Keratinocyte (primary cell): ENCODE measurements around the gene CRIP3. TPM values are rescaled to one million over a fixed set of nuclear protein-coding genes. Genes with fewer than 3 reads are reported as not detected.

ENCODE experiments used
- DNase-seq: peaks from one replicate; pipeline ENCODE4 v3.0.0-alpha.2; 2011; ENCODE audit warnings: low read depth, missing footprints, low spot score
- FAIRE-seq: peaks from 2 replicates; lab custom pipeline; 2011; peaks lifted over from hg19 to GRCh38; lab: Jason Lieb, UNC
- H2AFZ ChIP-seq: 2 replicates; pipeline ENCODE4 v1.6.0; 2012; ENCODE audit warnings: low read length, control low read depth, inconsistent platforms; ENCODE audit not compliant: control insufficient read depth
- H3K27ac ChIP-seq: 2 replicates; pipeline ENCODE4 v1.5.1; 2011; ENCODE audit warnings: low read length; ENCODE audit not compliant: control insufficient read depth, insufficient read depth
- H3K27me3 ChIP-seq: 3 replicates; pipeline ENCODE4 v1.6.0; 2011; ENCODE audit warnings: low read length; ENCODE audit not compliant: control insufficient read depth, insufficient read depth; ENCODE audit errors: extremely low read depth
- H3K36me3 ChIP-seq, 2 experiments: 2 replicates in 1 of 2; 3 replicates in 1 of 2; pipeline ENCODE4 v1.5.1; 2011; ENCODE audit warnings: low read length in 2 of 2, mild to moderate bottlenecking in 1 of 2; ENCODE audit not compliant: control insufficient read depth in 2 of 2, insufficient read depth in 2 of 2; ENCODE audit errors: extremely low read depth in 1 of 2
- H3K4me1 ChIP-seq: 3 replicates; pipeline ENCODE4 v1.5.1; 2011; ENCODE audit warnings: low read length; ENCODE audit not compliant: control insufficient read depth, insufficient read depth; ENCODE audit errors: extremely low read depth
- H3K4me2 ChIP-seq: 3 replicates; pipeline ENCODE4 v1.6.0; 2011; ENCODE audit warnings: low read depth, low read length; ENCODE audit not compliant: control insufficient read depth, insufficient read depth; ENCODE audit errors: extremely low read depth
- H3K4me3 ChIP-seq, 3 experiments: fragments of 200-600 bp in 1 of 3; sonication (generic) in 1 of 3; 2 replicates in 2 of 3; 3 replicates in 1 of 3; pipeline ENCODE4 v1.5.1; 2011 to 2016; ENCODE audit warnings: low read length in 3 of 3, mild to moderate bottlenecking in 3 of 3, control low read depth in 2 of 3, inconsistent platforms in 1 of 3, low read depth in 1 of 3, mixed read lengths in 1 of 3, mixed run types in 1 of 3, moderate library complexity in 1 of 3; ENCODE audit not compliant: control insufficient read depth in 2 of 3, insufficient read depth in 2 of 3; ENCODE audit errors: extremely low read depth in 1 of 3
- H3K79me2 ChIP-seq: 2 replicates; pipeline ENCODE4 v1.6.0; 2012; ENCODE audit warnings: low read length; ENCODE audit not compliant: control insufficient read depth, insufficient read depth
- H3K9ac ChIP-seq: 3 replicates; pipeline ENCODE4 v1.6.0; 2011; ENCODE audit warnings: low read length; ENCODE audit not compliant: control insufficient read depth, insufficient read depth; ENCODE audit errors: extremely low read depth
- H3K9me1 ChIP-seq: 3 replicates; pipeline ENCODE4 v1.6.0; 2011; ENCODE audit warnings: low read length; ENCODE audit not compliant: control insufficient read depth, insufficient read depth; ENCODE audit errors: extremely low read depth
- H3K9me3 ChIP-seq: 2 replicates; pipeline ENCODE4 v1.5.1; 2012; ENCODE audit warnings: low read depth, low read length; ENCODE audit not compliant: control insufficient read depth
- H4K20me1 ChIP-seq: 3 replicates; pipeline ENCODE4 v1.6.0; 2011; ENCODE audit warnings: low read length; ENCODE audit not compliant: control insufficient read depth, insufficient read depth; ENCODE audit errors: extremely low read depth
- EZH2 ChIP-seq: IDR thresholded peaks from one replicate; pipeline ENCODE4 v1.6.1; 2012; ENCODE audit warnings: inconsistent platforms, mild to moderate bottlenecking, low read length, moderate library complexity
- dilution Hi-C: fragments of 300-500 bp; cut with MboI; formaldehyde crosslinking; loops from one replicate; pipeline ENCODE4 v1.7.0; 2020; ENCODE audit warnings: low sequenced_read_pairs; ENCODE audit not compliant: extremely low pct_ligation_motif_present
- polyA plus RNA-seq, 5 experiments: library from polyadenylated mRNA; depleted of rRNA in 3 of 5; stranded (reverse) in 3 of 5; stranded (forward) in 1 of 5; unstranded in 1 of 5; fragments of >200 nt; gene quantifications; 1 replicate in 1 of 5; 2 replicates in 3 of 5; 3 replicates in 1 of 5; pipeline versions ENCODE4 v1.2.1 to v1.2.3, GENCODE V29; 2011 to 2012; ENCODE audit warnings: missing spikeins in 2 of 5, low read depth in 1 of 5, low replicate concordance in 1 of 5
- TF ChIP-seq, protein P1 (sequence below), 3 experiments: IDR thresholded peaks in 1 of 3; conservative IDR thresholded peaks in 1 of 3; optimal IDR thresholded peaks in 1 of 3; 2 replicates in 2 of 3; 3 replicates in 1 of 3; pipeline versions ENCODE3 to v1.5.1; 2011; ENCODE audit warnings: low read length in 3 of 3, mild to moderate bottlenecking in 3 of 3, moderate library complexity in 2 of 3, control low read depth in 1 of 3, inconsistent platforms in 1 of 3; ENCODE audit not compliant: insufficient read depth in 2 of 3; ENCODE audit errors: extremely low read depth in 1 of 3

Gene CRIP3
- polyA plus RNA-seq, 1 donor (not counting 4 experiments of a cell fraction or from before 2014, with no cell fraction given), result 0.26 TPM

DNA sequence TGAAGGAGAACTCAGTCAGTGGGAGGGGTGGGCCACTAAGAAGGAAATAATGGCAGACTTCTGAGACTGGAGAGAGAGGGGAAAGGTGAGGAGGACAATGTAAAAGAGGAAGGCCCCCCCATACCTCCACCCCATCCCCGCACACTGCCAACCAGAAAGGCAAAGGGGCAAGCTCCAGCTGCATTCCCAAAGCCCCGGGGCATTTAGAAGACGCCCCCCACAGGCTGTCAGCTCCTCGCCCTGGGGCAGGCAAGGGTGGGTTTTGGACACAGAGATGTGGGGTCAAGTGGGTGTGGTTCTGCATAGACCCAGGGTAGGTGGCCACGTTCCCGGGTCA lies 31.4 kb downstream of the CRIP3 start:
- no peak overlapping the region for H3K4me3 ChIP-seq
- H3K27me3 ChIP-seq, result peaks cover 42% of the 10 kb centered on the region
- no peaks in the 10 kb centered on the region for H4K20me1 ChIP-seq
- no peaks in the 10 kb centered on the region for H3K9me1 ChIP-seq
- H3K9me3 ChIP-seq, result no peaks in the 10 kb centered on the region
- dilution Hi-C loops, result no loop called here
- no peaks in the 10 kb centered on the region for H3K36me3 ChIP-seq
- H3K27ac ChIP-seq, result no peak overlapping the region
- H3K4me1 ChIP-seq, result no peaks in the 10 kb centered on the region
- no peak overlapping the region for H3K9ac ChIP-seq
- H2AFZ ChIP-seq, result no peak overlapping the region
- no peak overlapping the region for H3K4me2 ChIP-seq
- DNase-seq (no peak), FAIRE-seq (no peak)
- H3K79me2 ChIP-seq, result no peaks in the 10 kb centered on the region
- TF ChIP-seq EZH2, result no peak
- TF ChIP-seq, protein P1, sequence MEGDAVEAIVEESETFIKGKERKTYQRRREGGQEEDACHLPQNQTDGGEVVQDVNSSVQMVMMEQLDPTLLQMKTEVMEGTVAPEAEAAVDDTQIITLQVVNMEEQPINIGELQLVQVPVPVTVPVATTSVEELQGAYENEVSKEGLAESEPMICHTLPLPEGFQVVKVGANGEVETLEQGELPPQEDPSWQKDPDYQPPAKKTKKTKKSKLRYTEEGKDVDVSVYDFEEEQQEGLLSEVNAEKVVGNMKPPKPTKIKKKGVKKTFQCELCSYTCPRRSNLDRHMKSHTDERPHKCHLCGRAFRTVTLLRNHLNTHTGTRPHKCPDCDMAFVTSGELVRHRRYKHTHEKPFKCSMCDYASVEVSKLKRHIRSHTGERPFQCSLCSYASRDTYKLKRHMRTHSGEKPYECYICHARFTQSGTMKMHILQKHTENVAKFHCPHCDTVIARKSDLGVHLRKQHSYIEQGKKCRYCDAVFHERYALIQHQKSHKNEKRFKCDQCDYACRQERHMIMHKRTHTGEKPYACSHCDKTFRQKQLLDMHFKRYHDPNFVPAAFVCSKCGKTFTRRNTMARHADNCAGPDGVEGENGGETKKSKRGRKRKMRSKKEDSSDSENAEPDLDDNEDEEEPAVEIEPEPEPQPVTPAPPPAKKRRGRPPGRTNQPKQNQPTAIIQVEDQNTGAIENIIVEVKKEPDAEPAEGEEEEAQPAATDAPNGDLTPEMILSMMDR (optimal IDR thresholded peaks at IDR 0.05 in 1 of 3, IDR thresholded peaks at IDR 0.05 in 1 of 3, conservative IDR thresholded peaks at IDR 0.05 in 1 of 3; ENCODE audit: extremely low read depth in 1 of 3, insufficient read depth in 2 of 3, low read length in 3 of 3), result no peak

DNA sequence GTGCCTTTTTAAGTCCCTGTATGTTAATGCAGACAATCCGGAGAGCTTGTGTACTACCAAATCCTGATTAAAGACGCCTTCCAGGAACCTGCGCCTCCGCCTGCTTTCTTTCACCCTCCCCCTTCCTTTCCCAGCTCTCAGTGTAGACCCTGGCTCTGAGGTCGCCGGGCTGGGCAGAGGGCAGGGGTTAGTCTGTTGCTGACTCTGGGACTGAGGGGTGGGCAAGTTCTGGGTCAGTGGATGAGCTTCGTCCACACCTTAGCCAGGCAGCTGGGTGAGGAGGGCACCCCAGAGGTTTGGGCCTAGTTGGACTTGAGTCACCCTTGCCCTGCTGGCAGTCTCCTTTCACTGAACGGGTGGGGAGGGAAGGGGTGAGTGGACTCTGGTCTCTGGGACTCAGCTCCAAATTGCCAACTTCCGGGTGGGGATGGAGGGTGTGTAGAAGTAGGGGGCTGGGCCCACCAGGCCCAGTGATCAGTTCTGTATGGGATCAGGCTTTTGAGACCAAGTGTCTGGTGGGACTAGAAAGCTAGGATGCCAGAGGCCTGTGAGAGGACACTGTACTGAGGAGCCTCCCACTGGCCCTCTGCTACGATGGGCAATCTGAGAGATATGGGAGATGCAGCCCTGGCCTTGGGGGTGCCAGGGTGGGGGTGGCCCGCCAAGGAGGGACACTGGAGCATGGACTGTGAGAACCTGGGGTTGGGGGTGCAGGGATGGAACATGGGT lies 31.9 kb downstream of the CRIP3 start:
- H2AFZ ChIP-seq, result no peak overlapping the region
- no peak overlapping the region for H3K4me2 ChIP-seq
- H3K9me1 ChIP-seq, result no peaks in the 10 kb centered on the region
- H3K36me3 ChIP-seq, result no peaks in the 10 kb centered on the region
- H3K4me1 ChIP-seq, result no peaks in the 10 kb centered on the region
- H3K4me3 ChIP-seq, result no peak overlapping the region
- no peak for TF ChIP-seq EZH2
- TF ChIP-seq, protein P1 (optimal IDR thresholded peaks at IDR 0.05 in 1 of 3, IDR thresholded peaks at IDR 0.05 in 1 of 3, conservative IDR thresholded peaks at IDR 0.05 in 1 of 3; ENCODE audit: extremely low read depth in 1 of 3, insufficient read depth in 2 of 3, low read length in 3 of 3), result no peak
- no peak overlapping the region for H3K9ac ChIP-seq
- FAIRE-seq (no peak), DNase-seq (no peak)
- H3K27ac ChIP-seq, result no peak overlapping the region
- peaks cover 47% of the 10 kb centered on the region for H3K27me3 ChIP-seq
- H3K79me2 ChIP-seq, result no peaks in the 10 kb centered on the region
- dilution Hi-C loops, result no loop called here
- no peaks in the 10 kb centered on the region for H3K9me3 ChIP-seq
- no peaks in the 10 kb centered on the region for H4K20me1 ChIP-seq
